Astrocyte of the spinal cord (primary cell): ENCODE results near the gene RGS6.

Source experiments
- DNase-seq: peaks from one replicate; pipeline ENCODE4 v3.0.0; 2011; ENCODE audit warnings: low read depth, low spot score
- H3K4me3 ChIP-seq: 2 replicates; pipeline ENCODE4 v1.5.1; 2011; ENCODE audit warnings: low read depth, mild to moderate bottlenecking, low read length, moderate library complexity
- in situ Hi-C: cut with HindIII; loops from 2 replicates; pipeline ENCODE4 v1.10.0; 2017; ENCODE audit warnings: low sequenced_read_pairs
- TF ChIP-seq, protein P1 (sequence below): IDR thresholded peaks from 2 replicates; pipeline ENCODE4 v1.5.1; 2012; ENCODE audit warnings: low read depth, mild to moderate bottlenecking, low read length, inconsistent platforms

RGS6 gene

DNA sequence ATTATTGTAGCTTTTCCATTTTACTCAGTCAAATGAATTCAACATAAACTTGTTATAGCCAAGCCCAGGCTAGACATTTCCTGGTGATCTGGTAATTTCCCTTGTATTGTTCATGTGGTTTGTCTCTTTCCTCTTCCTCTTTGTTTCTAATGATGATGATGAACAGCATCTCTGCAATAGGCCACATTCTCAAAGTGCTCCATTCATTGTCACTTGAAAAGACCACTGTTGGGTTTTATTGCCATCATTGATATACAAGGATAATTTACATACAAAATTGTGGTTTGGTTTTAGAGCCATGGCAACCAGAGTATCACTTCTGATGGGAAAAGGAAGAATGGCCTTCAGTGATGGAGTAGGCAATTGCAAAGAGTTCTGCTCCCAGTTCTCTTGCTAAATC, 379.3 kb downstream of the RGS6 start:
- no peak for DNase-seq
- TF ChIP-seq, protein P1, sequence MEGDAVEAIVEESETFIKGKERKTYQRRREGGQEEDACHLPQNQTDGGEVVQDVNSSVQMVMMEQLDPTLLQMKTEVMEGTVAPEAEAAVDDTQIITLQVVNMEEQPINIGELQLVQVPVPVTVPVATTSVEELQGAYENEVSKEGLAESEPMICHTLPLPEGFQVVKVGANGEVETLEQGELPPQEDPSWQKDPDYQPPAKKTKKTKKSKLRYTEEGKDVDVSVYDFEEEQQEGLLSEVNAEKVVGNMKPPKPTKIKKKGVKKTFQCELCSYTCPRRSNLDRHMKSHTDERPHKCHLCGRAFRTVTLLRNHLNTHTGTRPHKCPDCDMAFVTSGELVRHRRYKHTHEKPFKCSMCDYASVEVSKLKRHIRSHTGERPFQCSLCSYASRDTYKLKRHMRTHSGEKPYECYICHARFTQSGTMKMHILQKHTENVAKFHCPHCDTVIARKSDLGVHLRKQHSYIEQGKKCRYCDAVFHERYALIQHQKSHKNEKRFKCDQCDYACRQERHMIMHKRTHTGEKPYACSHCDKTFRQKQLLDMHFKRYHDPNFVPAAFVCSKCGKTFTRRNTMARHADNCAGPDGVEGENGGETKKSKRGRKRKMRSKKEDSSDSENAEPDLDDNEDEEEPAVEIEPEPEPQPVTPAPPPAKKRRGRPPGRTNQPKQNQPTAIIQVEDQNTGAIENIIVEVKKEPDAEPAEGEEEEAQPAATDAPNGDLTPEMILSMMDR: no peak
- in situ Hi-C loops: no loop called here
- H3K4me3 ChIP-seq: no peak overlapping the region

DNA sequence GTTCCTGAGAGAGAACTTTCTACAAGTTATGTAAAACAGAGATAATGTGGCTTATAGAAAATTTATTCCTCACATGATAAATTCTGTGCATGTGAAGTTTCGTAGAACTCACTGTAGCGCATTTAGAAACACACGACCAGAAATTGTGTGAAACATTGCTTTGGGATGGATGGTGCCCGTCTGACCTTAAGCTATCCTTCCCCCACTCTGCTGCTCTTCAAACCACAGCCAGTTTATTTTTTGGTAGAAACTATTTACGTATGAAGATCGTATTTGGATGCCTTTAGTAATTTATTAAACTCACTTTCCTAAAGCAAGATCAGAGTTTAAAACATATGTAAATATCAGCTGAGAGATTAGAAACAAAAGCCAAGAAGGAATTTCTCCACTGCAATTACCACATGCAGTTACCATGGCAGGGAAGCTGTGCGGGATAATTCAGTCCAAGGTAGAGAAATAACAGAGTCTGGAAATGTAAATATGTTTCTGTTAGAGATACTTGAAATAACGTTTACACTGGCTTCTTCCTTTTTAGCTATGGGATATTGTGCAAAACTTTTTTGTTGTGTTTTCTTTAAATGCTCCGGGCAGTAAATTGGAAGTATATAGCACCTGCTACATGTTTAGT, 382.7 kb downstream of the RGS6 start:
- no peak overlapping the region for H3K4me3 ChIP-seq
- in situ Hi-C loops: no loop called here
- TF ChIP-seq, protein P1: no peak
- DNase-seq: no peak

DNA sequence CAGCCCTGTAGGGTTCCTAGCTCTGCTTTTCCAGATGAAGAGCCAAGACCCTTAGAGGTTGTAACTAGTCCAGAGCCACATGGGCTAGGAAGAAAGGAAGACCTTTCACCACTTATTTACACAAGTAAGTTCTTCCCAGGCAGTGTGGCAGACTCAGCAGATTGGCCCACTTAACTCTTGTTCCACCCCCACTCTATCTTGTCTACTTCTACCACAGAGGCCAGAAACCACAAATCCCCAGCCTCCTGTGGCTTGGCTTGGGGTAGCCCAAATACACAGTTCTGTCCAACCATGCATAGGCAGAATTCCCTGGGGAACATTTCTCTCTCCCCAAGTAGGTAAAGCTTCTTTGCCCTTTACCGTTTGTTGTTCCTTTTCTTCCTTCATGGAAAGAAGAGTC, 383.5 kb downstream of the RGS6 start:
- in situ Hi-C loops: no loop called here
- no peak overlapping the region for H3K4me3 ChIP-seq
- DNase-seq: no peak
- TF ChIP-seq, protein P1: no peak

DNA sequence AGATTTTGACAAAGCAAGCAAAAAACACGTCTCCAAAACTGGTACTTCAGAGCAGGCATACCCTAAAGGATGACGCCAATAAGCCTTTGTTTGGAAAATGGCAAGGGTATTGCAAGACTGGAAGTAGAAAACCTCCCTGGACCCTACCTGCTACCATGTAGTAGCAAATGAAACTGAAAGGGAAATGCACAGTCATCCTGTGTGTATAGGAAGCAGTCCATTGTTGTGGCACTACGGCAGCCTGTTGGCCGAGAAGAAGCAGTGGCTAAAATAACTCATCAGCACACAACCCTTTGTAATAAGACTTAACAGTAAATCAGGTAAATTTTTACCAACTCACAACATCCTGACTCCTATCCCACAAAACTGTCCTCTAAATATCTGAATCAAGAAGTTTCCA, 386.4 kb downstream of the RGS6 start:
- in situ Hi-C loops: no loop called here
- TF ChIP-seq, protein P1: no peak
- no peak for DNase-seq
- H3K4me3 ChIP-seq: no peak overlapping the region

DNA sequence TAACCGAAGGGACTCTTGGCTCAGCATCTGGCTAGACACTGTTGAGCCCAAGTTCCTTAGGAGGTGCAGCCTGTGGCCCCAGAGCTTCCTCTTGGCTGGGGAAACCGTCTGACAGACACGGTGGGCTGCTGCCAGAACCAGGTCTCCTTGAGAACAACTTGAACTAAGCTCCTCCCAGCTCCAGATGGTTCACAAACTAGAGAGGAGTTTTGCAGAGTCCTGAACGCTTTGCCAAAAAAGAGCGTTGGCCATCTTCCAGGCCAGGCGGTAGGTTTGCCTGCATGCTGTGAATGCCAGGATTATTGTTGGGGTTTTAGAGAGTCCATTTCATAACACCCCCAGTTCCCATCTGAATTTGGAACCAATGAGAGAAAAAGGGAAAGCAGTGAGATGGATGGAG, 399.8 kb downstream of the RGS6 start:
- no peak overlapping the region for H3K4me3 ChIP-seq
- no peak for DNase-seq
- TF ChIP-seq, protein P1: no peak
- in situ Hi-C loops: no loop called here

DNA sequence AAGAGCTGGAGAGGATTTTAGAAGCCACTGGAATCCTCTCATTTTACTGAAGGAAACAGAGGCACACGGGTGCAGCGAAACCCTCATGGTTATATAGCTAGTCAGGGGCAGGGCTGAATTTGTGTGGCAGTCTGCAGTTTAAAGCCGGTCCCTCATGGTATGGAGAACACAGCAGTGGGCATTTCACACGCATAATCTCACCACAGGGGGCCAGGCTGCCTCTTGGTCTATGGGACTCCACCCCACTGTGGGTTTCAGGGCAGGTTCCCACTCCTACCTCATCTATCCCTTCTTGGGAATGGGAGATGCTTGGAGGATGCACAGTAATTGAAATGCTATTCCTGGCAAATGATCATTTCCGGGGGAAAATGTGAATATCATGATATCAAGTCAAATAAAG, 400.6 kb downstream of the RGS6 start:
- TF ChIP-seq, protein P1: no peak
- DNase-seq: no peak
- in situ Hi-C loops: no loop called here
- H3K4me3 ChIP-seq: no peak overlapping the region

DNA sequence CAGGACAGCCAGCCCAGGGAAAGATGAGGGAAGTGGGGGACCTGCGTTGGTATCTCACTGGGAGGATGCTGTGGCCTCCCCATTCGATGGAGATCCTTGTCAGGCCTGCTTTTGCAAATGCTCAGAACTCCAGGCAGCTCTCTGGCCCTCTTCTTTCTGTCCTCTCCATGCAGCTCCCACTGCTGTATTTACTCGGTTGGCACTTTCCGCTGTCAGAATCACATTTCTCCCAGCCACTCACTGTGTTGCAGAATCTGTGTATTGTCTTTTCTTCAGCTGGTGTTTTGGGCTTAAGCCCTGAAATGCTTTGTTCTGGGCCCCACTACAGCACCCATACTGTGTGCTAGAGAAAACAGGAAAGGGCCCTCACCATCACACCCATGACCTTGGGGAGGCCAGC, 401.1 kb downstream of the RGS6 start:
- no peak overlapping the region for H3K4me3 ChIP-seq
- TF ChIP-seq, protein P1: no peak
- in situ Hi-C loops: no loop called here
- no peak for DNase-seq
